ENCODE data around the gene ALDH3B1. TPM values are rescaled to one million over a fixed set of nuclear protein-coding genes. Genes with fewer than 3 reads are reported as not detected.

ALDH3B1 gene
- total RNA-seq, 1 donor from 2014 or later = 0.41 TPM

GRCh38 chr11:68027667-68028066 is 17.5 kb downstream of the ALDH3B1 start:
- DNase-seq (ENCODE audit: low spot score in 2 of 2) (no peak), FAIRE-seq (no peak)

- FAIRE-seq (no peak), DNase-seq (ENCODE audit: low spot score in 2 of 2) (no peak)
Observed at GRCh38 chr11:68028802-68029545, 18.8 kb downstream of the ALDH3B1 start.

DNA sequence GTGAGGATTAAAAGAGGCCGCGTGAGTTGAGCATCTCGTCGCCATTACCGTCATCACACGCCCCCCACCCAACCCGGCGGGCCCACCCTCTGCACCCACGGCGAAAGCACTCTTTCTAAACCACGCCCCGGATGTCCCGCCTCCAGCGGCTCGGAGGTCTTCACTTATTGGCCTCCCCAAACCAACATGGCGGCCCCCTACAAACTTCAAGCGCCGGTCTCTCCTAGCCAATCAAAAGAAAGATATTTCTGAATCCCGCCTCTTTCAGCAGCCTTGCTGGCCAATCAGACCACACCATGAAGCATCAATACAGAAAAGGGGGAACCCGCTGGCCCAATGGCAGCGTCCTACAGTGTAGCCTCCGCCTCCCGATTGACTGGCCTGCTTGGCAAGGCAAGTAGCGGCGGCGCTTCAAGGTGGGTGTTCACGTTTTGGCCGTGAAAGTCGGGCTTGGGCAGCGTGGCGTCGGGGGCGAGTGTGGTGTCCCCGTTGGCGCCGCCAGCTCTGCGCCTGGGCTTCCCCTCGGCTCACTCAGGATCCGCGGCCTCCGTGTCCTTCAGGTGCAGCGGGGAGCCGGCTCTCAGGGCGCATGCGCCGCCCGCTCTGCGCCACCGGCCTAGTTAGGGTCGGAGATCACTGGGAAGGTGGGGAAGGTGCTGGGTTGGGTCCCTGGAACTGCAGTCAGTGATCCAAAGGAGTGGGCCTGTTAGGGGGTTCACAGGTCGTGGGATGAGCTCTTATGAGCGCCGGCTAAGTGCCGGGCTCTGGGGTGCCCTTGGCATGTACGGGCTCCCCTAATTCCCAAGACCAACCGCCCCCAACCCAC is 20.4 kb downstream of the ALDH3B1 start, which contains the start of gene NDUFS8:
Gene NDUFS8, plus strand, starts transcription at position 364 of the 826 bp plus-strand sequence. CDS start 1,471 bp downstream, outside the sequence.
- FAIRE-seq (peak; percentile 99), DNase-seq (ENCODE audit: low spot score in 2 of 2) (peak; percentile 98 to 99)

GRCh38 chr11:68031144-68031464 is 21.0 kb downstream of the ALDH3B1 start:
- no peak for DNase-seq (ENCODE audit: low spot score in 2 of 2)
- FAIRE-seq = no peak

DNA sequence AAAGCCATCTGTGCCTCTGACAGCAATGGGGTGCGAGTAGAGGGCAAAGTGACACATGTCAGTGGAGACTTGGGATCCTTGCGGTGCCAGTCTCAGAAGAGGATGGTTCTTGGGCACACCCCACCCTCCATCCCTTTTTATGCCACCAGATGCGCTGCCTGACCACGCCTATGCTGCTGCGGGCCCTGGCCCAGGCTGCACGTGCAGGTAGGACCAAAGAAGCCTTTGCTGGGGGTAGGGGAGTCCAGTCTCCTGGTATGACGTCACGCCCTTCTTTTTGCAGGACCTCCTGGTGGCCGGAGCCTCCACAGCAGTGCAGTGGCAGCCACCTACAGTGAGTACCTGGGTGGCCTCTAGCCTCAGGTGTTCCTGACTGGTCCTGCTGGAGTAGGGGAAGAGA is 21.9 kb downstream of the ALDH3B1 start:
- no peak for FAIRE-seq
- DNase-seq (ENCODE audit: low spot score in 2 of 2) = no peak

DNA sequence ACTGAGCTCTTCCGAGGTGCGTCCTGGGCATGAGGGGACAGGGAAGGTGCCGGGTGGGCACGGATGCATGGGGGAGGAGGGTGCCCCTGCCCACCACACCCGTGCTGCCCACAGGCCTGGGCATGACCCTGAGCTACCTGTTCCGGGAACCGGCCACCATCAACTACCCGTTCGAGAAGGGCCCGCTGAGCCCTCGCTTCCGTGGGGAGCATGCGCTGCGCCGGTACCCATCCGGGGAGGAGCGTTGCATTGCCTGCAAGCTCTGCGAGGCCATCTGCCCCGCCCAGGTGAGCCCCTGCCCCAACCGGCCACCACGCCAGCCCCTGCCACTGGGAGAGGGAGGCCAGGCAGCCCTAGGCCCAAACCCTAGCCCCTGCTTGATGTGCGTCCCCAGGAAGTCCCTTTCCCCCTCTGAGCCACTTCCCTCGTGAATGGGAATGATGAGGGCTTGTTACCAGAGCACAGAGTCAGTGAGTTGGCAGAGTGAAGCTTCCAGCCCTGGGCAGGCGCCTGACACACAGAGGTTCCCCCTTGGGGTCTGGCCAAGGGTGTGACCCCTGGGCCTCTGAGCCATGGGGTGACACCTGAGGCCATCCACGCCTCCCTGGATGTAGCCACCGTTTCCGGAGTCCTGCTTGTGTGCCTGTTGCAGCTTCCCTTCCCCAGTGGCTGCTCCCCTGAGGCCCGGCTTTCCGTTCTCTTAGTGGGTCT is 23.0 kb downstream of the ALDH3B1 start:
- DNase-seq (ENCODE audit: low spot score in 2 of 2) = no peak
- no peak for FAIRE-seq

GRCh38 chr11:68033708-68034045 is 23.6 kb downstream of the ALDH3B1 start:
- DNase-seq (ENCODE audit: low spot score in 2 of 2) (no peak), FAIRE-seq (no peak)

- FAIRE-seq = no peak
- no peak for DNase-seq (ENCODE audit: low spot score in 2 of 2)
Observed at GRCh38 chr11:68035266-68035876, 25.2 kb downstream of the ALDH3B1 start.

DNA sequence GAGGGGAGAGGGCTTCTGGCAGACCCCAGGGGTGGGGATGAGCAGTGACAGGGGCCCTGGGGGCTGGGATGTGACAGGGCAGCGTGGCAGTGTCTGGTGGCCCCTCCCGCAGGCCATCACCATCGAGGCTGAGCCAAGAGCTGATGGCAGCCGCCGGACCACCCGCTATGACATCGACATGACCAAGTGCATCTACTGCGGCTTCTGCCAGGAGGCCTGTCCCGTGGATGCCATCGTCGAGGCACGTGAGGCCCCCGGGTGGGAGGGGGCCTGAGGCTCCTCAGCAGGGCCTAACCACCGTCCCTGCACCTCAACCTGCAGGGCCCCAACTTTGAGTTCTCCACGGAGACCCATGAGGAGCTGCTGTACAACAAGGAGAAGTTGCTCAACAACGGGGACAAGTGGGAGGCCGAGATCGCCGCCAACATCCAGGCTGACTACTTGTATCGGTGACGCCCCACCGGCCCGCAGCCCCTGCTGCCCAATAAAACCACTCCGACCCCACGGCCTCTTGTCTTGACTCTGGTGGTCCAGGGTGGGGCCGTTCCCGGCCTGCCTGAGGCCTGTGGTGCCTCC is 26.1 kb downstream of the ALDH3B1 start:
- FAIRE-seq = no peak
- DNase-seq (ENCODE audit: low spot score in 2 of 2) = no peak

DNA sequence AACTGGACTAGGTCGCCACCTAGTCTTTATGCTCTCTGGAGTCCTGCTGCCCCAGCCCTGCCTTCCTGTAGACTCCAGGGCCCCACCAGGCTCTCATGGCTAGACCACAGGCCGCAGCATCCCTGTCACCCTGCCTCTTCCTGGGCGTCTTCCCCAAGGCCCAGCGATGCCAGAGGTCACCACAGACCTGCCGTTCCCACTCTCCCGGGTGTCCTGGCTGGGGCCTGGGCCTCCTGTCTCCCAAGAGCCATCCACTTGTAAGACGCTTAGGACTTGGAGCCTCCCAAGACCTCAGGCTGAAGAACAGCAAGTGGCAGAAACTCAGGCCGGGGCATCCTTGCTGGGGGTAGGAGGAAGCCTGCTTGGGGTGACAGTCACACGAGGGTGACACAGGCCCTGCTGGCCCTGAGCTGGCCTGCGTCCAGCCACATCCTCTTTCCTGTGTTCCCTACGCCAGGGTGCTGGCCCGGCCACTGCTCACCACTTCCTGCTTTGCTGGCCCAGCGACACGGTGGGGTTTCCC is 26.7 kb downstream of the ALDH3B1 start:
- FAIRE-seq = no peak
- peak; percentile 54 to 69 for DNase-seq (ENCODE audit: low spot score in 2 of 2)

- FAIRE-seq (no peak), DNase-seq (ENCODE audit: low spot score in 2 of 2) (peak in 1 of 2 donors; percentile 54)
Observed at GRCh38 chr11:68037411-68038225, 27.5 kb downstream of the ALDH3B1 start.

DNA sequence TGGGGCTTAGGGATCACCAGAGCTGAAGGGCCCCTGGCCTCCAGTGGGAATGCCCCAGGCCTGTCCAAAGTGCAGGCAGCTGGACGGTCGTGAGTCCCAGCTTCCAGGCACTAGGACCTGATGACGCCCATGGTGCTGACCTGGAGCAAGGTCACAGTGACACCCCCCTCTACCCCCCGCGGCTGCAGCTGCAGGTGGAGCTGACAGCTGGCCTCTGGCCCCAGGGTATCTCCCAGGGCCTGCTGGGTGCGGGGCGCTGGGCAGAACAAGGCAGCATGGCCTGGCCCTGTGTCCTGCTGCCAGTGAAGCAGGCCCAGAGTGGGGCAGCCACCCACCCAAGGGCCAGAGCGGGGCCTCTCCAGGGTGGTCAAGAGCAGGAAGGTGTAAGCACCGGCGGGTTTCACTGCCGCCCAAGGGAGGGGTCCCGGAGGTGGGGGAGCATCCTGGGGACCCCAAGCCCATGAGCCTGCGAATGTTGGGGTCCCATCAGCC is 28.1 kb downstream of the ALDH3B1 start:
- DNase-seq (ENCODE audit: low spot score in 2 of 2) (no peak), FAIRE-seq (no peak)

DNA sequence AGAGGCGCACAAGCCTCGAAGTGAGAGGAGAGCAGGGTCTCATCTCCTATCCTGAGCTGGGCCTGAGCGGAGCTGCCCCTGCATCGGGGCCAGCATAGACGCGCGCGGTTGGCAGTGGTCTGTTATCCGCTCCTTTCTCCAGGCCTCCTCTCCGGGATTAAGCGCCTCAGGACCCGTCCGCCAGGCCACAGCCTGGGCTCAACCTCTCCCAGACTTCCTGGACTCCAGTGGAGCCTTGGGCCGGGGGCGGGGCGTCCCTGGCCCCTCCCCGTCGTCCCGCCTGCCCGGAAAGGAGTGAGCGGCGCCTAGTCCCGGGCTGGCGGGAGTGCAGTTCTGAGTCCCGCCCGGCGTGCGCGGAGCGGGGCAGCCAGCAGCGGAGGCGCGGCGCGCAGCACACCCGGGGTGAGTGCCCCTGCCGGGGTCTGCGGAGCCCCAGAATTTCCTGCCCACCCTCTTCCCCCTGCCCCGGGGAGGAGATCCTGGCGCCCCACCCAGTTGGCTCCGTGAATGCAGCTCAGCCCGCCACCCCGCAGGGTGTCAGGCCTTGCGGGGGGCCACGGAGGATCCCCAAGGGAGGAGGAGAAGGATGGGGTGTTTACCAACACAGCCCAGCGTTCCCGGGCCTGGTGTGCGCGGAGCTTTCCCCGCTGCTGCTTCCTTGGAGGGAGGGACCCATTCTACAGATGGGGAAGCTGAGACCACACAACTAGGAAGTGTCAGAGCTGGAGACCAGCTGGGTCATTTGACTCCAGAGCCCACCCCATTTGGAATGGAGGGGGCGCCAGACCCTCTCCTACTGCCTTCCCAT is 28.8 kb downstream of the ALDH3B1 start, which contains the start of gene TCIRG1:
Gene TCIRG1, plus strand, starts transcription at position 308 of the 808 bp plus-strand sequence. CDS start 2,247 bp downstream, outside the sequence.
- DNase-seq (ENCODE audit: low spot score in 2 of 2) (peak; percentile 80 to 93), FAIRE-seq (no peak)

- FAIRE-seq = no peak
- DNase-seq (ENCODE audit: low spot score in 2 of 2) = no peak
Observed at GRCh38 chr11:68039526-68040086, 29.5 kb downstream of the ALDH3B1 start.

GRCh38 chr11:68040101-68040956 is 30.2 kb downstream of the ALDH3B1 start:
- no peak for FAIRE-seq

DNA sequence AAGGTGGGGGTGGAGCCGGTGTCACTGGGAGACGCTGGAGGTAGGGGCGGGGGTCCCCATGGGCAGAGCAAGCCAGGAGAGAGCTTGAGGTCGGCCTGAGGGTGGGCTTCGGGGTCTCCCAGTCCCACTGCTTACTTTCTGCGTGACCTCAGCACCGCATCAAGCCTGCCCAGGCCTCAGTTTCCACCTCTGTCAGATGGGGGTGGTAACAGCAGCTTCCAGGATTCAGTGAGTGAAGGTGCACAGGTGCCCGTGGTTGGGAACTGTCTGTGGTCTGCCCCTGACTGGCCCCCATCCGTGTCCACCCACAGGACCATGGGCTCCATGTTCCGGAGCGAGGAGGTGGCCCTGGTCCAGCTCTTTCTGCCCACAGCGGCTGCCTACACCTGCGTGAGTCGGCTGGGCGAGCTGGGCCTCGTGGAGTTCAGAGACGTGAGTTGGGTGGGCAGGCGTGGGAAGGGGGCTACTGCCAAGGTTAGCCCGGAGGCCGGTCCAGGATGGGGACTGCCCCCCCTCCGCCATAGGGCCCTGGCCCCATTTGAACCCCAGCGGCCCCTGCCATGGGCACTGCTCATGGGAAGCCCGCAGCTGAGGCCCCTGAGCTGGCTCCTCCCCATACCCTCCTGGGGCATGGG is 30.9 kb downstream of the ALDH3B1 start:
- no peak for FAIRE-seq
- no peak for DNase-seq (ENCODE audit: low spot score in 2 of 2)

More at GRCh38 chr11:68040101-68040956, 30.2 kb downstream of the ALDH3B1 start:
- peak; percentile 55 to 62 for DNase-seq (ENCODE audit: low spot score in 2 of 2)
